Hair follicular keratinocyte (primary cell): ENCODE data around the gene PCDHGA4. TPM values are rescaled to one million over a fixed set of nuclear protein-coding genes. Genes with fewer than 3 reads are reported as not detected.

ENCODE experiments used
- total RNA-seq: library from RNA; depleted of rRNA; stranded (reverse); fragments of >200 nt; gene quantifications from 2 replicates; pipeline ENCODE4 v1.2.3, GENCODE V29; 2015

PCDHGA4 gene
- total RNA-seq = 0.08 and 0.15 TPM in 2 replicates

GRCh38 chr5:141354900-141355469, at the start of gene PCDHGA4:
TSS of gene PCDHGA4 (plus strand) at chr5:141355021. CDS start at chr5:141355108, 87 bp downstream.

GRCh38 chr5:141320225-141321169, 34.3 kb upstream of the PCDHGA4 start, which contains the start of gene TAF7:
TSS of gene TAF7 (minus strand) at chr5:141320784. CDS start at chr5:141320044, 740 bp downstream.

GRCh38 chr5:141330299-141331080, 24.3 kb upstream of the PCDHGA4 start, which contains the start of gene PCDHGA1:
TSS of gene PCDHGA1 (plus strand) at chr5:141330514.

GRCh38 chr5:141338538-141339306, 16.1 kb upstream of the PCDHGA4 start, which contains the start of gene PCDHGA2:
TSS of gene PCDHGA2 (plus strand) at chr5:141338760.

GRCh38 chr5:141343242-141343952, 11.4 kb upstream of the PCDHGA4 start, which contains the start of gene PCDHGA3:
TSS of gene PCDHGA3 (plus strand) at chr5:141343829. CDS start at chr5:141344034, 205 bp downstream.

GRCh38 chr5:141349917-141350619, 4.8 kb upstream of the PCDHGA4 start, which contains the start of gene PCDHGB1:
TSS of gene PCDHGB1 (plus strand) at chr5:141350099. CDS start at chr5:141350261, 162 bp downstream.

GRCh38 chr5:141359790-141360426, 5.1 kb downstream of the PCDHGA4 start, which contains the start of gene PCDHGB2:
TSS of gene PCDHGB2 (plus strand) at chr5:141359994. CDS start at chr5:141360136, 142 bp downstream.

GRCh38 chr5:141363952-141364660, 9.3 kb downstream of the PCDHGA4 start, which contains the start of gene PCDHGA5:
TSS of gene PCDHGA5 (plus strand) at chr5:141364162. CDS start at chr5:141364331, 169 bp downstream.

GRCh38 chr5:141369994-141370848, 15.4 kb downstream of the PCDHGA4 start, which contains the start of gene PCDHGB3:
TSS of gene PCDHGB3 (plus strand) at chr5:141370242. CDS start at chr5:141370395, 153 bp downstream.

GRCh38 chr5:141373673-141374317, 19.0 kb downstream of the PCDHGA4 start, which contains the start of gene PCDHGA6:
TSS of gene PCDHGA6 (plus strand) at chr5:141373891. CDS start at chr5:141374084, 193 bp downstream.

GRCh38 chr5:141382469-141383294, 27.9 kb downstream of the PCDHGA4 start, which contains the start of gene PCDHGA7:
TSS of gene PCDHGA7 (plus strand) at chr5:141382742. CDS start at chr5:141382900, 158 bp downstream.

GRCh38 chr5:141387557-141388311, 32.9 kb downstream of the PCDHGA4 start, which contains the start of gene PCDHGB4:
TSS of gene PCDHGB4 (plus strand) at chr5:141387698. CDS start at chr5:141387885, 187 bp downstream.

GRCh38 chr5:141392429-141393198, 37.8 kb downstream of the PCDHGA4 start, which contains the start of gene PCDHGA8:
TSS of gene PCDHGA8 (plus strand) at chr5:141392633. CDS start at chr5:141392814, 181 bp downstream.

